ENCODE measurements around the gene OR51F2. TPM values are rescaled to one million over a fixed set of nuclear protein-coding genes. Genes with fewer than 3 reads are reported as not detected.
"Not testable (repeated sequence)": the region's sequence is repeated elsewhere in the genome, so short reads cannot be mapped to it uniquely, and the experiment has no call there.

OR51F2 gene
- total RNA-seq = not detected

- H3K36me3 ChIP-seq = no peaks in the 10 kb centered on the region
Measured at GRCh38 chr11:4821021-4821420, at the start of gene OR51F2. Gene OR51F2 (plus strand): TSS chr11:4821321. CDS start chr11:4821422, 101 bp downstream.

GRCh38 chr11:4782454-4782853, 38.7 kb upstream of the OR51F2 start:
- H3K4me1 ChIP-seq (ENCODE audit: control insufficient read depth in 1 of 2, low read depth in 2 of 2) = no peaks in the 10 kb centered on the region
- DNase-seq (ENCODE audit: low spot score) (no peak), ATAC-seq (ENCODE audit: insufficient number of reproducible peaks, low FRiP score, low read depth) (no peak)
- no peak overlapping the region for H3K4me3 ChIP-seq
- no peak for TF ChIP-seq CTCF (IDR thresholded peaks at IDR 0.05)
- H3K9me3 ChIP-seq = no peaks in the 10 kb centered on the region
- H3K27me3 ChIP-seq (replicated peaks; ENCODE audit: insufficient read depth) = no peaks in the 10 kb centered on the region
- no peak overlapping the region for H3K27ac ChIP-seq
- H3K36me3 ChIP-seq = no peaks in the 10 kb centered on the region

More at GRCh38 chr11:4821021-4821420, at the start of gene OR51F2:
- no peak for TF ChIP-seq CTCF (IDR thresholded peaks at IDR 0.05)
- Histone ChIP-seq H3K27me3 (replicated peaks; ENCODE audit: insufficient read depth) (no peaks in the 10 kb centered on the region), H3K4me1 (ENCODE audit: control insufficient read depth in 1 of 2, low read depth in 2 of 2) (no peaks in the 10 kb centered on the region), H3K27ac (no peak within 1 kb of the TSS), H3K9me3 (no peaks in the 10 kb centered on the region), H3K4me3 (no peak within 1 kb of the TSS)
- no peak for ATAC-seq (ENCODE audit: insufficient number of reproducible peaks, low FRiP score, low read depth)
- DNase-seq (ENCODE audit: low spot score) = no peak

GRCh38 chr11:4797206-4797605, 23.9 kb upstream of the OR51F2 start:
- H3K27me3 ChIP-seq (replicated peaks; ENCODE audit: insufficient read depth) = no peaks in the 10 kb centered on the region
- no peak overlapping the region for H3K4me3 ChIP-seq
- H3K27ac ChIP-seq = no peak overlapping the region
- no peak for ATAC-seq (ENCODE audit: insufficient number of reproducible peaks, low FRiP score, low read depth)
- no peak for TF ChIP-seq CTCF (IDR thresholded peaks at IDR 0.05)
- no peaks in the 10 kb centered on the region for H3K9me3 ChIP-seq
- no peaks in the 10 kb centered on the region for H3K4me1 ChIP-seq (ENCODE audit: control insufficient read depth in 1 of 2, low read depth in 2 of 2)
- DNase-seq (ENCODE audit: low spot score) = no peak
- no peaks in the 10 kb centered on the region for H3K36me3 ChIP-seq

- H3K27me3 ChIP-seq (replicated peaks; ENCODE audit: insufficient read depth) = no peaks in the 10 kb centered on the region
- no peaks in the 10 kb centered on the region for H3K9me3 ChIP-seq
- H3K27ac ChIP-seq = no peak overlapping the region
- H3K36me3 ChIP-seq = no peaks in the 10 kb centered on the region
- H3K4me1 ChIP-seq (ENCODE audit: control insufficient read depth in 1 of 2, low read depth in 2 of 2) = no peaks in the 10 kb centered on the region
- no peak for TF ChIP-seq CTCF (IDR thresholded peaks at IDR 0.05)
- no peak for DNase-seq (ENCODE audit: low spot score)
- H3K4me3 ChIP-seq = no peak overlapping the region
- ATAC-seq (ENCODE audit: insufficient number of reproducible peaks, low FRiP score, low read depth) = no peak
Measured at GRCh38 chr11:4798427-4799183, 22.5 kb upstream of the OR51F2 start.

- not testable (repeated sequence) for H3K27ac ChIP-seq; H3K9me3 ChIP-seq; H3K36me3 ChIP-seq; H3K4me3 ChIP-seq; H3K4me1 ChIP-seq (ENCODE audit: control insufficient read depth in 1 of 2, low read depth in 2 of 2); DNase-seq (ENCODE audit: low spot score); ATAC-seq (ENCODE audit: insufficient number of reproducible peaks, low FRiP score, low read depth); H3K27me3 ChIP-seq (replicated peaks; ENCODE audit: insufficient read depth)
Measured at GRCh38 chr11:4801316-4801715, 19.8 kb upstream of the OR51F2 start.

- Histone ChIP-seq H3K27ac (no peak within 1 kb of the TSS), H3K4me3 (no peak within 1 kb of the TSS), H3K4me1 (ENCODE audit: control insufficient read depth in 1 of 2, low read depth in 2 of 2) (no peaks in the 10 kb centered on the region), H3K27me3 (replicated peaks; ENCODE audit: insufficient read depth) (no peaks in the 10 kb centered on the region), H3K9me3 (no peaks in the 10 kb centered on the region), H3K36me3 (no peaks in the 10 kb centered on the region)
- no peak for TF ChIP-seq CTCF (IDR thresholded peaks at IDR 0.05)
- DNase-seq (ENCODE audit: low spot score) (no peak), ATAC-seq (ENCODE audit: insufficient number of reproducible peaks, low FRiP score, low read depth) (no peak)
Measured at GRCh38 chr11:4804280-4804679, 16.8 kb upstream of the OR51F2 start, which contains the start of gene OR52R1. Gene OR52R1 (minus strand): TSS chr11:4804380. CDS start chr11:4804380, 0 bp downstream.

Measured in thoracic aorta (tissue), 2 donors.